K562 (cell line): ENCODE results near the gene USP44. TPM values are rescaled to one million over a fixed set of nuclear protein-coding genes. Genes with fewer than 3 reads are reported as not detected.

Experiments
- CBX2 ChIP-seq: fragments of 200-600 bp; sonication (generic); IDR thresholded peaks from one replicate; pipeline ENCODE4 v1.6.1; 2012; ENCODE audit warnings: mild to moderate bottlenecking, low read length, inconsistent platforms; ENCODE audit not compliant: insufficient read depth, poor library complexity, severe bottlenecking
- CREB1 ChIP-seq, 2 experiments: sonication (generic) in 1 of 2; formaldehyde crosslinking in 1 of 2; IDR thresholded peaks; 2 replicates each; pipeline versions ENCODE4 v1.6.1 to v1.8.0; 2012 to 2022; ENCODE audit warnings: inconsistent platforms in 1 of 2, mild to moderate bottlenecking in 1 of 2, missing genetic modification reagents in 1 of 2, moderate library complexity in 1 of 2
- ESRRA ChIP-seq: fragments of 450-650 bp; IDR thresholded peaks from 2 replicates; pipeline ENCODE4 v1.6.1; 2014; ENCODE audit warnings: low read depth, mild to moderate bottlenecking, moderate library complexity, borderline replicate concordance
- HDAC1 ChIP-seq, 2 experiments: fragments of 450-650 bp; IDR thresholded peaks; 2 replicates each; pipeline ENCODE4 v1.6.1; 2016 to 2017; ENCODE audit warnings: inconsistent platforms in 1 of 2, mild to moderate bottlenecking in 1 of 2, moderate library complexity in 1 of 2
- MBD2 ChIP-seq: sonication (generic); IDR thresholded peaks from 2 replicates; pipeline ENCODE4 v1.6.1; 2016; ENCODE audit warnings: low read depth, borderline replicate concordance
- MECOM ChIP-seq: fragments of 250-450 bp; sonication (Bioruptor Pico); IDR thresholded peaks from 2 replicates; pipeline ENCODE4 v1.8.0; 2022; ENCODE audit warnings: inconsistent platforms
- PHF8 ChIP-seq: fragments of 200-600 bp; sonication (generic); IDR thresholded peaks from 2 replicates; pipeline ENCODE4 v1.6.1; 2012; ENCODE audit warnings: mixed run types, mild to moderate bottlenecking, inconsistent platforms, low read length, moderate library complexity, borderline replicate concordance
- ZNF140 ChIP-seq: fragments of 250-450 bp; sonication (Bioruptor Pico); IDR thresholded peaks from 2 replicates; pipeline ENCODE4 v1.8.0; 2021; ENCODE audit warnings: moderate library complexity, mild to moderate bottlenecking, inconsistent platforms
- ZNF436 ChIP-seq: fragments of 250-450, 450-650 bp; sonication (Bioruptor Pico); formaldehyde crosslinking; IDR thresholded peaks from 2 replicates; pipeline ENCODE4 v1.7.0; 2020; ENCODE audit warnings: mild to moderate bottlenecking
- ZNF644 ChIP-seq: fragments of 200-800 bp; sonication (Bioruptor generic); IDR thresholded peaks from 2 replicates; pipeline ENCODE4 v1.6.1; 2016; ENCODE audit warnings: low read depth, missing genetic modification characterization, missing compliant biosample characterization
- polyA plus RNA-seq, 8 experiments: library from polyadenylated mRNA; depleted of rRNA in 4 of 8; stranded (reverse) in 5 of 8; unstranded in 3 of 8; fragments of >200 nt; fragmentation: Nextera tagmentation in 2 of 8; fragmentation: Illumina TruSeq in 1 of 8; extraction: Ambion mirVana in 2 of 8; extraction: Trizol in 1 of 8; gene quantifications; 2 replicates each; pipeline versions ENCODE4 v1.2.1 to v1.2.3, GENCODE V29; 2011 to 2014; ENCODE audit warnings: inconsistent platforms in 1 of 8, missing spikeins in 1 of 8
- total RNA-seq, 7 experiments: library from RNA; depleted of rRNA in 6 of 7; stranded (reverse); fragments of >200 nt in 6 of 7; fragmentation: Illumina TruSeq in 2 of 7; extraction: Trizol in 2 of 7; gene quantifications; 2 replicates each; pipeline versions ENCODE4 v1.2.1 to v1.2.3, GENCODE V29; 2011 to 2021; ENCODE audit warnings: low replicate concordance in 1 of 7
- TF ChIP-seq, protein P1 (sequence below): fragments of 250-450 bp; sonication (Bioruptor Pico); IDR thresholded peaks from 2 replicates; pipeline ENCODE4 v1.5.0; 2021; ENCODE audit warnings: mild to moderate bottlenecking, moderate library complexity

Gene USP44
- total and polyA plus RNA-seq, 9 of the 15 experiments (the other 6 are each of a cell fraction or from before 2014, with no cell fraction given): 2.1 to 5.7 (median 2.8) TPM

DNA sequence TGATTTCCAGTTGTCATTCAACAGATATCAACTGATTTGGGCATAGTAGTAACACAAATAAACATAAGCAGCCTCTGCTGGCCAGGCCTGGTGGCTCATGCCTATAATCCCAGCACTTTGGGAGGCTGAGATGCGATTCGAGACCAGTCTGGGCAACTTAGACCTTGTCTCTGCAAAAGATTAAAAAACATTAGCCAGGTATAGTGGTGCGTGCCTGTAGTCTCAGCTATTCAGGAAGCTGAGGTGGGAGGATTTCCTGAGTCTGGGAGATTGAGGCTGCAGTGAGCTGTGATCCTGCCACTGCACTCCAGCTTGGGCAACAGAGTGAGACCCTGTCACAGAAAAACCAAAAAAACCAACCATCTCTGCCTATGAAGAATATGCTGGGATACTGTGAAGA lies 70.2 kb downstream of the USP44 start (continued):
- TF ChIP-seq, protein P1, sequence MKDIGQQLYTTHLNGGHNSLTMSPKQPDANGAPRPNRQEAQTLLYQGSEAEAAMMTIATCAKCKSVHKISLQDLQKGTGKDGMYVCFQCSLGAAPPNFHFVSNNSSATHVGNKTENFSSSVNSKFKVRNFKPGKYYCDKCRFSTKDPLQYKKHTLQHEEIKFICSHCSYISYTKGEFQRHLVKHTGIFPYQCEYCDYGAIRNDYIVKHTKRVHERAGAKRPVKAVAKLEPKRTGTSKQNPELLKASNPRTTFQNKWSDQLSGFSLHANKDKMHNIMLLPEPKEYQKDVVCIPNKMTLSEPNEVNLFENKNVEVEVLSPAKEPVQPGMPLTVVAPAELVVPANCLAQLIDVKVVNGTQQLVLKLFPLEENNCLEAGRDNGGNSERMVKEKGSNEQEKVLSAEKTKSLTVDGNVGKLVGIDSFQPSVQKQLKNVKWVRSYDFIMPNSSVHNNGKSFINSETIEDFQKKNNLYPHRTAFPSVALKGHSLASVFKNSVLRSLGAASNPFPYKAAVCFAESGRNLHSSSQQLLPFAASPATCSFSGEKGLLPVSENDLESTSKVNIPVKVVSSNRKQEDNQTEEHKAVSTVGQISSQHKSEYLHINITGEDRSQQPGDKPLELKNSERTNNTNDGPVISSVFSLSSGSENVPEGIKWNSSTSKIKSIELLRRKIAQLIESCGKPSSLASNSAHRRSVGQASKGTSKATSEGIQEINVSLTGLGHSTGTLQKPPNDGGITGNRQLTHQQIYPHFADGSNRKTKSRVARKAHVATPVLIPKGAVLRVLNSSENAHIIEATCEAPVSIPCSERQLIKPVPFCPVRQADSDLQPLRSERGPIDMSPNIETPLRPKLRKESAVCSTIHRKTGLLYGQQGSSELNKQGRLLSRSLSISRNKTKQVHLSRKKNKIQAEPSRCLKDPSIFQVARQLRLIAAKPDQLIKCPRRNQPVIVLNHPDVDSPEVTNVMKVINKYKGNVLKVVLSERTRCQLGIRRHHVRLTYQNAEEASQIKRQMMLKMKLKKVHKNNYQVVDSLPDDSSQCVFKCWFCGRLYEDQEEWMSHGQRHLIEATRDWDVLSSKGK (CRISPR knock-in tag): no peak
- TF ChIP-seq HDAC1 (IDR thresholded peaks at IDR 0.05) (no peak), ZNF436 (CRISPR knock-in tag) (no peak), MECOM (CRISPR knock-in tag) (no peak), ESRRA (no peak), CREB1 (IDR thresholded peaks at IDR 0.05) (no peak), CREB1 (CRISPR knock-in tag; IDR thresholded peaks at IDR 0.05) (no peak), MBD2 (no peak), ZNF140 (CRISPR knock-in tag) (no peak), ZNF644 (tag) (no peak), PHF8 (no peak), CBX2 (no peak)
